Adrenal gland (tissue), 12 donors: ENCODE data around the gene CDKAL1. TPM values are rescaled to one million over a fixed set of nuclear protein-coding genes. Genes with fewer than 3 reads are reported as not detected.

Source experiments
- DNase-seq, 7 donors: peaks; one replicate each; pipeline ENCODE4 v3.0.0-alpha.2; 2019 to 2020
- H3K27ac ChIP-seq, 5 donors: fragments of 200-600 bp; sonication (generic) in 4 of 5; 1 replicate in 3 of 5; 2 replicates in 2 of 5; pipeline versions ENCODE4 v1.5.1 to v1.8.0; 2016 to 2020; ENCODE audit warnings: mild to moderate bottlenecking in 1 of 5
- H3K27me3 ChIP-seq: fragments of 200-600 bp; 2 replicates; pipeline ENCODE4 v1.8.0; 2021
- H3K36me3 ChIP-seq, 2 donors: fragments of 200-600 bp; replicated peaks in 1 of 2; 1 replicate in 1 of 2; 2 replicates in 1 of 2; pipeline versions ENCODE4 v1.5.1 to v1.8.0; 2018 to 2022
- H3K4me1 ChIP-seq, 2 donors: fragments of 200-600 bp; replicated peaks in 1 of 2; 1 replicate in 1 of 2; 2 replicates in 1 of 2; pipeline versions ENCODE4 v1.5.1 to v1.8.0; 2018 to 2021
- H3K4me3 ChIP-seq, 4 donors: fragments of 200-600 bp; sonication (generic) in 3 of 4; one replicate each; pipeline ENCODE4 v1.5.1; 2016 to 2018
- H3K9me3 ChIP-seq, 3 donors: fragments of 200-600 bp; sonication (generic) in 1 of 3; replicated peaks in 1 of 3; 1 replicate in 2 of 3; 2 replicates in 1 of 3; pipeline versions ENCODE4 v1.5.1 to v1.8.0; 2016 to 2021
- CTCF ChIP-seq, 6 experiments: fragments of 450-650 bp in 4 of 6; fragments of 200-600 bp in 2 of 6; sonication (generic) in 1 of 6; IDR thresholded peaks; 1 replicate in 5 of 6; 2 replicates in 1 of 6; pipeline versions ENCODE4 v1.5.1 to v1.8.0; 2016 to 2021; ENCODE audit warnings: antibody characterized with exemption in 6 of 6, mild to moderate bottlenecking in 2 of 6, moderate library complexity in 1 of 6
- POLR2A ChIP-seq, 2 donors: fragments of 450-650 bp; IDR thresholded peaks; one replicate each; pipeline ENCODE4 v1.6.1; 2017; ENCODE audit warnings: antibody characterized with exemption in 2 of 2, mild to moderate bottlenecking in 2 of 2, moderate library complexity in 1 of 2
- WGBS, 4 donors: extraction: QIAGEN DNeasy Blood & Tissue Kit in 2 of 4; methylation state at CpG; one replicate each; pipeline versions ENCODE4 v1.1.5 to v1.1.7; 2013 to 2017; 5-methylcytosine and 5-hydroxymethylcytosine counted together
- intact Hi-C, 2 donors: fragments of 100-400 bp; cut with DNase I; formaldehyde crosslinking; loops; one replicate each; pipeline versions ENCODE4 v1.14.1 to v1.15.0; 2022 to 2023
- polyA plus RNA-seq, 3 donors: library from polyadenylated mRNA; stranded (reverse); fragments of 200-250 nt in 2 of 3; fragments of 350-450 nt in 1 of 3; fragmentation: Illumina TruSeq in 1 of 3; extraction: RNeasy Lipid Tissue Mini Kit (QIAGEN cat#74804) in 1 of 3; gene quantifications; one replicate each; pipeline ENCODE4 v1.2.3, GENCODE V29; 2013 to 2014
- total RNA-seq, 9 donors: library from RNA; depleted of rRNA in 4 of 9; stranded (reverse); fragments of >200 nt in 4 of 9; fragments of 120-200 nt in 1 of 9; fragmentation: NEBNext Ultra II Directional in 1 of 9; extraction: Animal tissue kit (Norgen Biotek cat#: 25700) in 1 of 9; gene quantifications; one replicate each; pipeline versions ENCODE4 v1.1.0 to v1.2.4, GENCODE V29; 2013 to 2023
- donor health status: healthy with polysubstance abuse.
- donor health status: Bipolar disorder and iron deficiency.
- donor health status: DM: yes; HTN: yes; CAD: no.
- donor health status: DM: no; HTN: no; CAD: no.
- donor health status: DM: no; HTN: no; CAD: no.
- donor health status: DM: yes; HTN: yes; CAD: no.

Gene CDKAL1
- total and polyA plus RNA-seq, 12 donors = 3.9 to 21.1 (median 10.6) TPM

DNA sequence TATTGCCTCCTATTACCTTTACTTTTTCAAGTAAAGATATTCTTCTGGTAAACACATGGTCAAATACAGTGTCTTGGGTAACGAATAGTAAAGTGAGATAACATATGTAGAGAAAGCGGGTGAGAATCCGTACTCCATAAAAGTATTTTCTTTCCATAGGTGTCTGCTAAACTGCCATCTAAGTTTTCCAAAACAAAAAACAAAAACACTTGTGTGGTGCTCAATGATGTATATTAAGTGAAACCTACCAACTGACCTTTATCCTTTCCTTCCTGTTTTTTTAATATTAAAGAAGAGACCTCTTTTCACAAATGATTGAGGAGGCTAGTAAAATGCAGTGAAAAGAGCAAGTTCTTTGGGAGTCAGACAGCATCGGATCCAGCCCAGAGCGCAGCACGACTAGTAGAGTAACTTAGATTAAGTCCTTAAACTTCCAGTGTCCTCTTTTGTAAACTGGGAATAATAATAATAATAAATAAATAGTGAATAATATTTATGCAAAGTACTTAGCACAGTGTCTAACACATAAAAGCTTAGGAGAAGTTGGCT lies 437 bp upstream of the CDKAL1 start:
- peak overlapping the region in 2 of 5 donors; percentile 77 to 82 for H3K27ac ChIP-seq
- peak overlapping the region in 2 of 4 donors; percentile 46 to 54 for H3K4me3 ChIP-seq

GRCh38 chr6:20538131-20538662 lies 3.9 kb downstream of the CDKAL1 start:
- WGBS, 4 donors = 36 to 100% (median 69%) methylated on average over 1 of the region's 1 CpG
- H3K4me3 ChIP-seq = no peak overlapping the region
- H3K36me3 ChIP-seq = no peaks in the 10 kb centered on the region
- no peaks in the 10 kb centered on the region for H3K27me3 ChIP-seq
- no peak for TF ChIP-seq POLR2A (IDR thresholded peaks at IDR 0.05)
- no peak for TF ChIP-seq CTCF (IDR thresholded peaks at IDR 0.05)
- no peak for DNase-seq
- H3K27ac ChIP-seq = no peak overlapping the region
- H3K9me3 ChIP-seq = no peaks in the 10 kb centered on the region
- intact Hi-C loops = loop anchor here in 1 of 2 donors (10.0 kb wide), 1 partner anchor 443 kb away; no protein-coding TSS in a partner anchor
- H3K4me1 ChIP-seq = peaks cover 5 to 11% of the 10 kb centered on the region in 2 donors

More for the DNA sequence above, 437 bp upstream of the CDKAL1 start:
- WGBS, 4 donors = 45 to 49% (median 47%) methylated on average over 6 of the region's 6 CpGs
- DNase-seq = no peak
- intact Hi-C loops = loop anchor here in 1 of 2 donors (2.0 to 10.0 kb wide), 4 partner anchors 137 to 439 kb away; no protein-coding TSS in a partner anchor
- Histone ChIP-seq H3K4me1 (peaks cover 0 to 11% of the 10 kb centered on the region in 2 donors), H3K36me3 (no peaks in the 10 kb centered on the region), H3K27me3 (no peaks in the 10 kb centered on the region), H3K9me3 (no peaks in the 10 kb centered on the region)
- TF ChIP-seq POLR2A (IDR thresholded peaks at IDR 0.05) = no peak
- no peak for TF ChIP-seq CTCF (IDR thresholded peaks at IDR 0.05)

GRCh38 chr6:20538907-20539306 lies 4.7 kb downstream of the CDKAL1 start:
- no peak overlapping the region for H3K4me3 ChIP-seq
- TF ChIP-seq CTCF (IDR thresholded peaks at IDR 0.05) (no peak), POLR2A (IDR thresholded peaks at IDR 0.05) (no peak)
- no peak for DNase-seq
- H3K9me3 ChIP-seq = no peaks in the 10 kb centered on the region
- H3K27me3 ChIP-seq = no peaks in the 10 kb centered on the region
- intact Hi-C loops = loop anchor here in 1 of 2 donors (10.0 kb wide), 1 partner anchor 444 kb away; no protein-coding TSS in a partner anchor
- no peak overlapping the region for H3K27ac ChIP-seq
- WGBS, 4 donors = 89 to 96% (median 92%) methylated on average over 4 of the region's 4 CpGs
- no peaks in the 10 kb centered on the region for H3K36me3 ChIP-seq
- H3K4me1 ChIP-seq = peaks cover 5 to 11% of the 10 kb centered on the region in 2 donors

DNA sequence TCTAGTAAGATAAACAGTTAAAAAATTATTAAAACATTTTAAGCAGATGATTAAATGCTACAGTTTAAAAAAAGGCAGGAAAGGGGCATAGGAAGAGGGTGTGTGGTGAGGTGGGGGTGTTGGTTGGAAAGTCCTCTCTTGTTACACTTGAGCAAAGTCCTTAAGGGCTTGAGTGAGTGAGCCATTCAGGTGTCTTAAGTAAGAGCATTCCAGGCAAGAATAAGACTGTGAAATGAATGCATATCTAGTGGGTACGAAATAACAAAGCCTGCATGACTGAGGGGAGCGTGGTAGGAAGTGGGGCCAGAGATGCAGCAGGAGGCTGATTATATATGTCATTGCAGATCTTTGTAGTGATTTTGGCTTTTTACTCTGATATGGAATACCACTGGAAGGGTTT lies 5.1 kb downstream of the CDKAL1 start:
- no peak overlapping the region for H3K27ac ChIP-seq
- H3K4me1 ChIP-seq = peaks cover 5 to 11% of the 10 kb centered on the region in 2 donors
- WGBS, 4 donors = 96 to 97% (median 97%) methylated on average over 2 of the region's 2 CpGs
- intact Hi-C loops = loop anchor here in 1 of 2 donors (10.0 kb wide), 1 partner anchor 445 kb away; no protein-coding TSS in a partner anchor
- no peak for DNase-seq
- H3K9me3 ChIP-seq = no peaks in the 10 kb centered on the region
- H3K36me3 ChIP-seq = no peaks in the 10 kb centered on the region
- no peaks in the 10 kb centered on the region for H3K27me3 ChIP-seq
- no peak overlapping the region for H3K4me3 ChIP-seq
- TF ChIP-seq CTCF (IDR thresholded peaks at IDR 0.05) (no peak), POLR2A (IDR thresholded peaks at IDR 0.05) (no peak)
